ENCODE measurements around the gene ST6GALNAC3.
A peak's percentile ranks its signal among the peaks of the same experiment; 100 is the strongest.

The ST6GALNAC3 gene

DNA sequence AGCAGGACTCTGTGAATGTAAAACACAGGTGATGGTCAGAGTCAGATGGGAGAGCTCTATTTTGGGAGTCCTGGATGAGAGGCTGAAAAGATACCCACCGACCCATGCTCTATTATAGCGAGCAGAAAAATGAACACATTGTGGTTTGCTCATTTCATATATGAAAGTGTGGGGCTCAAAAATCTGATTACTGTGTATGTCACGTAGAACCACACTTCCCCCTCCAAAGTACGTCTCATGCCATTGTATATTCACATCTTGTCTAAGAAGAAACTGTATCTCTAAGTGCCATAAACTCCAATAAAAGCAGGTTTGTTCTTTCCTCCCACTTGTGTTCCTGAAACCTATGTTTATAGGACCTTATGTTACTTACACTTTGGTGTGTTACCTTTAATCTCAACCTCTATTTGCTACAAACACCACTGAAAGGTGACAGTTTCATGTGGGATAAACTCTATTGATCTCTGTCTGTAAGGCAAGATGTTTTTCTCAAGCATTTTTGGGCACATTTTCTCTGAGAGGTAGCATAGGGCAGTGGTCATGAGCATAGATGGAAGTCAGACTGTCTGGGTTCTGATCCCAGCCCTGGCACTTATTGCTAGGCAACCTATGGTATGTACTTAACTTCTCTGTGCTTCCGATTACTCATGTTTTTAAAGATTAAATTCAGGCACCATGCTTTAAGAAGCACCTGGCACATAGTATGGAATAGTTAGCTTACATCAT, 214.4 kb downstream of the ST6GALNAC3 start:
- no peak for DNase-seq (ENCODE audit: low spot score)

DNA sequence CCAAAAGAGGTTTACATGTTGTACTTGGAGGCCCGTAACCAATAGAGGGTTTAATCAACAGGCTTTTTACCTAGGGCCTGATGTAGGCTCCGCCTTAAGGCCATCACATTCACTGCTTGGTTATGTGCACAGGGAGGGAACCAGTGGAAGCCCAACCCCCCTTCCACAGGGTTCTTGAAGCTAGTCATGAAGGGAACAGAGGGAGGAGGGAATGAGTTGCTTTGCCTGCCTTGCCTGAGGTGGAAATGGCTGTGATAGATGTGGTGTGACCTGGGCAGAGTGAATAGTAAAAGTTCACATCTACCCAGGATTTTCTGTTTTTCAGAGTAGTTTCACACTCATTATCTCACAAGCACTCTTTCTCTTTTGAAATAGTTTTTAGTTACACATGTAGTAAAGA, 215.1 kb downstream of the ST6GALNAC3 start:
- DNase-seq (ENCODE audit: low spot score), result no peak

DNA sequence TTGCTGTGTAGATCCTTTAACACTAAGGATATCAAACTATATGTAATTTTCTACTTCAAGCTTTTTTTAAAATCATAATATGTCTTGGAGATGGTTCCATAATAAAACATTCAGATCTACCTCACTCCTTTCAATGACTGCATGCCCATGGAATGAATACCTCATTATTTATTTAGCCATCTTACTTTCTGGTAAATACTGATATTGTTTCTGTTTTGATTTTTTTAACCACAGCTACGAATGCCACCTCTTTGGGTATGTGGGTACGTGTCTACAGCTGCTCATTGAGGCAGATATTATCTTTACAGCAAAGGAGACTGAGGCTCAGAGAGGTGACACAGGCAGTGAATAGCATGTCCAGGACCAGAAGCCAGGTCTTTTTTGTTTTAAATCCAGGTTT, 215.7 kb downstream of the ST6GALNAC3 start:
- no peak for DNase-seq (ENCODE audit: low spot score)

DNA sequence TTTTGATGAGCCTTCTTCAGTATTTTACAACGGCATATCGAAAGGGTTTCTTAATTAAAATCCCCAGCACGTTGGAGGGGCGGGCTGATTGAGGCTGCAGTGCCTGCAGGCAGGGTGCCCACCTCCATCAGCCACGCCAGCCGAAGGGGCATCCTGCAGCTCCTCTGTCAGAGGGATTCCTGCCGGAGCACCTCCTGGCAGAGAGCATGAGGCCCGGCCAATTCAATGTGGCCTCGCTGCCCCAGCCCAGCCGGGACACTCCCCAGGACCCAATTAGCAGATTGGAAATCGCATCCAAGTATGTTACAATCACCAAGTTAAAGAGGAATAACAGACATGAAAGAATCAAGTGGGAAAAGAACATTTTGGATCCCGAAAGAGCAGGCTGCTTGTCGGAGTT, 216.6 kb downstream of the ST6GALNAC3 start:
- no peak for DNase-seq (ENCODE audit: low spot score)

DNA sequence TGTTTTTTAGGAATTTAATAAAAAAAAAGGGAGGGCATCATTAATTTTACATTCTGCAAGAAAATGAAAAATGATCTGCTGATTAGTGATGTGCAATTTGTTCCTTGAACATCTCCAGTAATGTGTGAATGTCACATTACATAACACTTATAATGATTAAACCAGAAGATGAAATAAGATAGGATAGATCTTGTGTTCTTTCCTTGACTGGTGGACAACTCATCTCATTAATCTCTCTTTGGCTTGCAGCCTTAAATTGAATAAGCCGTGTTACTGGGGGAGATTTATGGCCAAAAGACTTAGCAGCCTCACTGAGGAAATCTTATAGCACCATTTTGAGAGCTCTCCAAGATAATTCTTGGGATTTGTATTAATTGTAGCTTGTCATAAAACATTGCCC, 217.2 kb downstream of the ST6GALNAC3 start:
- no peak for DNase-seq (ENCODE audit: low spot score)

DNA sequence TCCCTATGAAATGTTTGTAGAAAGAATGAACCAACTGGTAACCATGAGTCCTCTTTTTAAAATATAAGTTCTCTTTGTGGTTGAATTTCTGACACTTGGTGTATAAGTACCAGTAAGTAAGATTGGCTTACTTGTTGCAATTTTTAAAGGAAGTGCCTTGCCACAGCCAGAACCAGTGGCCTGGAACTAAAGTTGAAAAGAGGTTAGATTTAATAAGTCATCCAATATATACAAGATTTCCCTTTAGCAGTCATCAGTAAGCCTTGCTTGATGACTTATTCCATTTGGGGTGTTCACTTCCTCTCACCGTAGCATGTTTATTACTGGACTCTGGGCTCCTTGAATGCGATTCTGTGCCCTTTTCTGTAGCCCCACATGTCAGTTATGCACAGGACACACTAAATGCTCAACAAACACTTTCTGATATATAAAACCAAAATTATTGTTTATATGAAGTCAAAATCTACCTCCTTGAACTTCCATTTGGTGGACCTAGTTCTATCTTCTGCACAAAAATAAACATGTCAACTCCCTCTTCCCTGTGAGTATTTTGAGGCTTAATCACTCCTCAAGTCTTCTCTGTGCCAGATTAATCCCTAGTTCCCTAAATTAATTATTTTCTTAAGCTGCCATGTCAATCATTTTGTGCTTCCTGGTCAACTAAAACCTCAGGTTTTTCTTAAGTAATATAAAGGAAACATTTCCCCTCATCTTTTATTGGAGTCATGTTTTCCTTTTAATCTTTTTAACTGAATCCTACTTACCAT, 218.1 kb downstream of the ST6GALNAC3 start:
- DNase-seq (ENCODE audit: low spot score), result no peak

DNA sequence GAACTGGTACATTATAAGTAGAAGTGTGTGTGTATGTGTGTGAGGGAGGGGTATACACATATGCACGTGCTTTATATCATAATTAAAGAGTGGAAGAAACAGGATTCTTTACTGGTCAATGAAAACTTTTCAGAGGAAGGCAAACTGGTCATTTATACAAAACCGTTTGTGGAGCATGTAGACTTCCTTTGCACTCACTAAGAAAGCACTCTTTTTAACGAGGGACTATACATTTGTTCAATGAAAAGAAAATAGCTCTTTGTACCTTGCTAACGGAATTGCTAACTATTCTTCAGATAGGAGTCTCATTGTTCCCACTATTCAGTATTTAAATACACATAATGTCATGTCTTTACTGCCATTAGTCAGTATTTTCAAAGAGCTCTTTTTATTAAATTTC, 219.3 kb downstream of the ST6GALNAC3 start:
- DNase-seq (ENCODE audit: low spot score), result no peak

DNA sequence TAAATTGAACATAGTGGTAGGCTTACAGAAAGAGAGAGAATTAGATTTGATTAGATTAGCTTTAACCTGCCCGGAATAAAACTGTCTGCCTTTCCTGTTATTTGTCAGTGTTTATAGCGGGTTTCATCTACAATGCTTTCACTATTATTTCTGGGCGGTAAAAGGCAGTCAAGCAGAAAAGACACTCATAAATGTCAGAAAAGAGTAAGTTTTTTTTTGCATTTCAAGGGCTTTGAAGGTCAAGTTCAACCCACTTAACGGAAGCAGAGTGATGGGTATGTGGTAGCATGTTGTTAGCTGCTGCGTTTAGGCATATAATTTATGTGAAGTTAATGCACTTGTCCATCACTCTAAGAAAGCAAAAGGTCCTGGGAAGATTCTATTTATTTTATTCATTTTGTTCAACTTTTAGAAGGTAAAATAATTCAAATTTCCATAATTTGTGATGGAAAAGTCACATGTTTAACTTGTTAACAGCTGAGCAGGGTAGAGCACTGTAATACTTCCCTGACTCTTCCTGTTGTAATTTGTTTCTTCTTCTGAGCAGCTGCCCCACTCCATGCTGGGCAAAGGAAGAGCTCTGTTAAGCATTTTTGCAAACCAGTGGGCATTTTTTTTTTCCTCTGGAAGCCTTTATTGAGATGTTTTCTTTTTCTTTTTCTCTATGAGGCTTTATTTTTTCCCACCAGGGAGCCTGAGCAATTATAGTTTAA, 220.1 kb downstream of the ST6GALNAC3 start:
- DNase-seq (ENCODE audit: low spot score), result peak; percentile 40

DNA sequence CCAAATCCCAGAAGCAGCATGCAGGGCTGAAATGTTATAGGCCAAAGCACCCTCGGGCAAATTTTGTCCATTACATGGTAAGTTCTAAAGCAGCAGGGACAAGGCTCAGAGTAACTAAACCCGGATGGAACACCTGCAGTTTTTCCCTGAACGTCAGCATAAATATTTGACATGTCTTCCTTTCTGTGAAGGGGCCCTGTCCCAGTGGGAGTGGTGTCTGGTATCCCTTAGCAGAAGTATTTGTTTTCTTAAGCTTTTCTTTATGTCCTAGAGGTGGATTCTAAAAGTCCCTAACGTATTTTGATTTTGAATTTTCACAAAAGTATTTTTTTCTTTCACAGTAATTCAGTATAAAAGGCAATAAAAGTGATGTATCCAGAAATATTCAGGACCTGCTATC, 223.9 kb downstream of the ST6GALNAC3 start:
- DNase-seq (ENCODE audit: low spot score), result no peak

DNA sequence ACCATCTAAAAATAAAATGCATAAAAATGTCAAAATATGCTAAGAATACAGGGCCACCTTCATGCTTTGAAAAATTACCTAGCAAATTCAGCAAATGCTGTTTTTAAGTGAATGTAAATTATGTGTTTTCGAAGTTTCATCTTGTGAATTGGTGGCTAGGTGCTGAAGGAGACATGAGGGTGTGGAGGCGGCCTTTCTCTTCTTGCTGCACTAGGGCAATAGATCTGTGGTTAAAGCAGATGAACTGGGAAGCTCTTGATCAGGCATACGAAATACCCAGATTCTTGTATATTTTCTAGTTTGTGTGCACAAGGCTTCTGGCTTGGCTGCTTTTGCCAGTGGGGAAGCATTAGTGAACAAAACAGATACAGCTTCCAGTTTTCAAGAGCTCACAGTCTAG, 224.5 kb downstream of the ST6GALNAC3 start:
- DNase-seq (ENCODE audit: low spot score), result no peak

DNA sequence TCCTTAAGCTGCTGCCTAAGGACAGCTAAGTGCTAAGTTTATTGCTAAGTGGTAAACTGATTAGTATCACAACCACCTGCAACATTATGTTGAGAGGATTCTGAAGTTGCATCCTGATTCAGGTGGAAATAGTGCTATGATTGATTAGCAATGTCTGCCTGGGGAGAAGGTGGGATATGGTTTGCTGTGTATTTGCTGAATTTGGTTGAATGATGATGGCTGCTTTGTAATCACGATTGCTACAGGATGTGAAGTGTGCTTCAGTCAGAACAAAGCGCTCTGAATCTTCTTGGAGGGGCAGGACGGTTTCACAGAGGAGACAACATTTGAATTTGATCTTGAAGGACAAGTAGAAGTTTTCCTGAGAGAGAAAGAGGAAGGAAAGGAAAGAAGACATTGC, 226.0 kb downstream of the ST6GALNAC3 start:
- DNase-seq (ENCODE audit: low spot score), result peak; percentile 13

DNA sequence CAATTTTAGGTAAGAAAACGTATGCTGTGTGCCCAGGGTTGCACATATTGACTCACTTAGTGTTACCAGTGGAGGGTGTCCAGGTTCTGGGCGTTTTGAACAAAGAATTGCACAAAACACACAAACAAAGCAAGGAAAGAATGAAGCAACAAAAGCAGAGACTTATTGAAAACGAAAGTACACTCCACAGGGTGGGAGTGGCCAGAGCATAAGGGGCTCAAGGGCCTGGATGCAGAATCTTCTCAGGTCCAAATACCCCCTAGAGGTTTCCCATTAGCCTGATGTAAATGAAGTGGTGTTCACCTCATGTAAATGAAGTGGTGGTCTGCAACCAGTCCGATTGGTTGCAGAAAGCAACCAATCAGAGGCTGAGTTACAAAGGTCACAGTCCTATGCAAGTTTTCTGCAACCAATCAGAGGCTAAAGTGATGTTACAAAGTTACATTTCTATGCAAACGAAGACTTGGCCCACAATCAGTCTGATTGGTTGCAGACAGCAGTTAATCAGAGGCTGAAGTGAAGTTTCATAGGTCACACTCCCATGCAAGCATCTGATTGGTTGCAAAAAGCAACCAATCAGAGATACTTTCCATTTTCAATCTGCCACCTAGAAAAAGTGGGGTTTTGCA, 228.3 kb downstream of the ST6GALNAC3 start:
- no peak for DNase-seq (ENCODE audit: low spot score)

DNA sequence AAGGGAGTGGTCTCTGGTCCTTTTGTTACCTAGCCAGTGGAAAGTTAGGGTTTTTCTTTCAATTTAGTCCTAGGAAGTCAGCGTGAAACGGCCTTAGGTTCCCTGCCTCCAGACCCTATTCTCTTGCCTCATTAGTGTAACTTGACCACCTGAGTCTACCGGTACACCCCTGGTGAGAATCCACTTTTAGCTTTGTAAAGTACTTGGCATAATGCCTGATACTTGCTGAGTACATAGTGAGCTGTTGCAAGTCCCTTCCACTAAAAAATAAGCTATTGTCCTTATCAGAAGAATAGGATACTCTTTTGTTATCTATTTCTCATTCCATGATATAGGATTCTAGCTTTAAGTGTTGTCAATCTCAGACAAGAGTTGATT, 228.8 kb downstream of the ST6GALNAC3 start:
- DNase-seq (ENCODE audit: low spot score), result no peak

DNA sequence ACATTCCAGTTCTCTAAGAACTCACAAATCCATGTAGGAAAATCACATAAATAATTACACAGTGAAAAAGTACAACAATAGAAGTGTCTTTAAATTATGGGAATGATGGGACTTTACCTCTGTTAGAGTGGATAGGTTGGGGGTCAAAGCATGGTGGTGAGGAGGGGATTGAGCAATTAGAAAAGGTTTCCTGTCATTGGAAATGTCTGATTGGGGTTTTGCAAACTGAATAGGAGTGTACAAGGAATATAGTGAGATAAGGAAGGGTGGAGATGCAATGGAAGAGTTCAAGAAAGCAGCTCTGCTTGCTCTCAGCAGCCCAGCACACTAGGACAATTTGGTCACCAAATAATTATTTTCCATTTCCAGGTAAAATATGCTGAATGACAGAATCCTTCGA, 238.8 kb downstream of the ST6GALNAC3 start:
- DNase-seq (ENCODE audit: low spot score), result no peak

DNA sequence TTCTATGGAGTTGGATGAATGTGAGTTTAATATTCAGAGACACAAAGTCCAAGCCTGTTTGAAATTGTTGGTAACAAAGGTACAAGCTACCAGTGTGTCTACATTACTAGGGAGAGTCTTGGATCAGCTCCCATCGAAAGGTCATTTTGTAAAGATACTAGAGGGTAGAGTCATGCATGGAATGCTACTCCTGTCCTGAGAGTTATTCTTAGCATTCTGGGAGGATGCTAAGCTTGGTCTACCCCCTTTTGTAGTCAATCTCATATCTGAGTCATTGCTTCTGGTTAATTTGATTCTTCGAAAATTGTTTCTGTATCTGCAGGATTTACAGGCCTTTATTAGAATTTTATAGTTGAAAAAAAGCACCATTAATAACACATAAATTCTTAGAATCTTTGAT, 240.2 kb downstream of the ST6GALNAC3 start:
- no peak for DNase-seq (ENCODE audit: low spot score)

DNA sequence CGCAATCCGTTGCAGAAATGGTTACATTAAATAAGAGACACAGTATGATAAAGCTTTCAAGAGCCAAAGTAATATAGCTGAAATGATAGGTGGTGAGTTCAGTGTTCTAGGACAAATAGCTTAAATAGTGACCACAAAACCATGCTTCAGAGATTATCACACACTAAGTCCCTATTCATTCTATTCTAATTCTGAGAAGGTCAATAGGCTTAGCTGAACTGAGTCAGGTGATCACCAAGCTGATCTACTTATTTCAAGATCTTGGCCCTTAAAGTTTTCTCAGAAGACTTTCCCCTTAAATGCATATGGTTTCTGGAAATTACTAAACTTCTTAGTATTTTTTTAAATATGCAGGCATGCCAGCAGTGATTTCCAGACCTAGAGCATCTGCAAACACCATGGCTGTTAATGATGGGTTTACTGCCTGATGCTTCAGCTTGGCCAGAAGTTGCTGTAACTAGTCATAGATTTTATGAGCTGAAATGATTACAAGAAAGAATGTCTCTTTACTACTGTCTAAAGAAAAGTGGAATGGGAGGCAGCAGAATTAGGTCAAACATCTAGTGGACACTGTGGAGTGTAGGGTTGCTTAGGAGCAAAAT, 242.9 kb downstream of the ST6GALNAC3 start:
- DNase-seq (ENCODE audit: low spot score), result no peak

DNA sequence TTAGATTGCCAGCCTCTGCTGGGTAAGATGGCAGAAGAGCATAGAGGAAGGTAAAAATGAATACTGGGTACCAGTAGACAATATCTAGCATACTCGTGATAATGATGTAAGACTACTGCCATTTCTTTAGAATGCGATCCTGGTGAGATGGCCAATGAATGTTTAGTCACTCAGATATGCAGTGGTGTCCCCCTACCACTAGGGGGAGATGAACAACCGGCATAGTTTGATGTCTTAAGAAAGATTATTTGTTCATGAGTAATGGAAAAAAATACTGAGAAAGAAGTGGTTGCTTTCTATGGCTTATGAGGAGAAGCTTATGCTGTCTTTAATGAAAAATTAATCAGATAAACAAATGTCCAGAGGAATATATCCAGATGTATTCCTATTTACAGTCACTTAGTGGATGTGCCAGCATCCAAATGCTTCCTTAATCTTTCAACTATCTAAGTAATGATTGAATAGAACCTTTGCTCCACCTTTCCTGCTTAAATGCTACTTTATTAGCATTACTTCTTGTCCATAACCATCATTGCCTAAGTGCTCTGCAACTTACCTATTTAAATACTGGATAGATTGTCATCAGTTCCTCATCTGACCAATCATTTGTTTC, 256.6 kb downstream of the ST6GALNAC3 start:
- DNase-seq (ENCODE audit: low spot score), result peak; percentile 40

DNA sequence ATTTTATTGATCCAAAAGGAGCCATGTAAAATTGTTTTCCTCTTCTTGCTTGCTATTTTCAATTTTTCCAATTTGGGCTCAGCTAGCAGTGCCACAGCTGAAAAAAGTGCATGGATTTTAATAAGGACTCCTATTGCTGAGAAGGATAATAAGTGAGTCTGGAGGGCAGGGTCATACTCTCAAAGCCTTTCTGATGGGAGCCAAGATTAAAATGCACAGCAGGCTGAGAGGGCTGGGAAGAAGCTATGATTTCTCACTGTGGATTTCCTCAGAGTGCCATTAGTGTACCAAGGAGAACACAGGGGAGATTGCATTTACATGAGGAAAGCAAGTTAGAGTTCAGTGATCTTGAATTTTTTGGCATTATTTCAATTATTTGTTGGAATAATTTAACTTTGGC, 261.3 kb downstream of the ST6GALNAC3 start:
- DNase-seq (ENCODE audit: low spot score), result no peak

DNA sequence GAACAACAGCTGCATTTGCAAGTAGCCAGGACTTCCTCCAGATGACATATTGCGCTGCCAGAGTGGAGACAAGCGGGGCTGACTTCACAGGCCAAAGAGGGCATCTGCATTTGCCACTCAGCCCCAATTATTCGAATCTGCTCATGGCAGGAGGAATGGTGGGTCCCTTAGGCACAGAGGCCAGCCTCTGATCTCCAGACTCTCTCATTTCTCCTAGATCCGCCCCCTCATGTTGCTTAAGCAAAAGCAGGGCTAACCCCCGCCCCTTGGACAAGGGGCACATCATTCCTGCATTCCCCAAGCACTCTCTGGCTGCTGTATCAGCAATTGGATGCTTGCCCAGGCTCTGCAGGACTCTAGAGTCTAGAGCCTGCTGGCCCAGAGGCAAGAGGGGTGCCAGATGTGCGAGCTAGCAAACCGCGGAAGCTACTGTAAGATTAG, 262.4 kb downstream of the ST6GALNAC3 start:
- DNase-seq (ENCODE audit: low spot score), result no peak

DNA sequence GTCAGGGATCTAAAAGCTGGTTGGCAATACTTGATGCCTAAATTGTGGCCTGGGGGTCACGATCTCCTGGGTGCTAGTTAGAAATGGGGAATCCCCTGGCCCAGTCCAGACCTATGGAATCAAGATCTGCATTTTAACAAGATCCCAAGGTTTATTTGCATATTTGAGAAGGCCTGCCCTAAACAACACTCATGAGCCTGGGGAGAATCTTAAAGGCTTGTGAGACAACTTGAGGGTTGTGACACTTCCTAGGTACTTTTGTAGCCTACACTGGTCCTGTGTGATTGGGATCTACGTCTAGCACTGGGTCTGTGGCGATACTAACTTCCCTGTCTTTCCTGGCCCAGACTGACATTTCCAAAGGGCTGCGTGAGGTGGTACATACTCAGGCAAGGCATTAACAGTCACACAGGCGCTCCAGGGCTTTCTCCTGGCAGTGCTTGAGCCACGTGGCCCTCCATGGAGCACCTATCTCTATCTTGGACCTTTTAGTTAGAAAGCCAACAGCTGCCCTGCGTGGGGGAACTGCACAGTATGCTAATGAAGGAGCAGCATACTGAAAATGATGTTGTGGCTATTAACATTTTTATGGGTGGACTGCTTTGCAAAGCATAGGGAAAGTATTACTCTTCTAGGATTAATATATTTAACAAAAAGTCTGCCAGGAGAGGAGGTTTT, 263.1 kb downstream of the ST6GALNAC3 start:
- no peak for DNase-seq (ENCODE audit: low spot score)

DNA sequence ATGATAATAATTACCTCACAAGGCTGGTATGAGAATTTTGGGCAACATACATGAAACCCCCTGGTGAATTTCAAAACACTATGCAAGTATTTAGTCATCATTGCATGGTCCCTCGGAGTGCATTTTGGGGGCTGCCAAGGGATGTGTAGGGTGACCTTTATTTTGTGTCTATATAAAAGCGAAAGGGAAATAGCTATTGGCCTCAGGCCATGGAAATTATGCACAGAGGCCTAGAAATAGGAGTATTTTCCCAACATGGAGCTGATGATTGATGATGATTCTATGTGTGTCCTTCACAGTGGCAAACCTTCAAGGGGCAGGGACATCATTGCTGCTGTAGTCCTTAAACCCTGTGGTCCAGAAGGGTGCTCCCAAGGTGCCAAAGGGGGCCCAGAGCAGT, 265.5 kb downstream of the ST6GALNAC3 start:
- DNase-seq (ENCODE audit: low spot score), result no peak

Measured in CD4-positive, alpha-beta T cell treated with Interleukin-6 at 100 ng/mL for 8 hours (primary cell).